NCI-H524 (cell line): ENCODE results near the gene TAX1BP1.

Experiments used
- DNase-seq, 2 experiments: peaks; one replicate each; lab custom pipeline; 2025; lab: John Stamatoyannopoulos, UW

The TAX1BP1 gene

DNA sequence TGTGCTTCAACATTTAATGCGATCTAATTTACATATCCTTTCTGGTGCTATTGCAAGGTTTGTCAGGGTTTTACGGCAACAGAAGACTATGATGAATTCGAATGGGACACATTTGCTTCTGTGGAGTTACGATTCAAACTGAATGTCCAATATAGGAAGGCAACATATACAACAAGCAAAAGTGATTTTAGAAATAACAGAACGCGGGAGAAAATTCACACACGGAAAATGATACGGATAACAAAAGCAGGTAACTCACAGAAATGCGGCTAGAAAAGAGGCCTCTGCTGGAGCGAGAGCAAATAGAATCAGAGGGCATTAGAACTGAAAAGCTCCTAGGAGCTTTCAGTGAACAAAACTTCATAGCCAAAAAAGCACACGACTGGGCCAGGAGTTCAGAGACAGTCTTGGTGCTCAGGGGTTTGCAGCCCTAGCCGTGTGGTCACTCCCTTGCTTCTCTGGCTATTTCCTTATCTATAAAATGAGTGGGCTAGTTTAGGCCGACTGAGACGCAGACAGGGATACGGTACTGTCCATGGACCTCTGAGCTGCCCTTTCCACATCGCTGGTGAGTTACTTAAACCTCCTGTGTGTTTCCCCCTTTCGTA, 557 bp upstream of the TAX1BP1 start:
- DNase-seq: peak; percentile 17 to 57

DNA sequence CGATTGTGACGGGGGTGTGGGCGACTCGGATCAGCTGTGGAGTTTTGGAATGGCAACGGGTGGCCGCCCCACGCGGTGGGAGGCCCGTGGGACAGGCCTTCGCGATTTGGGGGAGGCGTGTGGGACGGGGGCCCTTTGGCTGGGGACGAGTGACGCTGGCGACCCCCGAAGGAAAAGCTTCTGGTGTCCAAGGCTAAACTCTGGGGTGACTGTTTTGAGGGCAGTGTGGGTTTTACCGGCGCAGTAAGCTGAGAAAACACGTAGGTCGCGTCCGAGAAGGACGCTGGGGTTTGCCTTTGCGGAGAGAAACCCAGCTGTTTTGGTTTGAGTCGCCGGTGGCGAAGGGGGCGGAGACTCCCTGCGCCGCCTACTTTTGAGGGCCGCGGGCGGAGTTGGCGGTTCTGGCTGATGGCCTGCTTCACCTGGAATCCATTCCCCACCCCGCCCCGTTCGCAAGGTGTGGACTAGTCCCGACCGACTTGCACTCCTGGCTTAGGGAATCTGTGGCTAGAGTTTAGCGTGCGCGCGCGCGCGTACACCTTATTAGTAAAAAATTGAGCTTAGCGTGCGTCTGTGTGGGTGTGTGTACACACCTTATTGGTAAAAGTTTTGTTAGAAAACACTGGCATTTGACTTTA, 606 bp downstream of the TAX1BP1 start:
- DNase-seq: peak; percentile 60 to 82

- DNase-seq: peak; percentile 86 to 91
Observed at GRCh38 chr7:27742091-27742710, 2.2 kb downstream of the TAX1BP1 start.

DNA sequence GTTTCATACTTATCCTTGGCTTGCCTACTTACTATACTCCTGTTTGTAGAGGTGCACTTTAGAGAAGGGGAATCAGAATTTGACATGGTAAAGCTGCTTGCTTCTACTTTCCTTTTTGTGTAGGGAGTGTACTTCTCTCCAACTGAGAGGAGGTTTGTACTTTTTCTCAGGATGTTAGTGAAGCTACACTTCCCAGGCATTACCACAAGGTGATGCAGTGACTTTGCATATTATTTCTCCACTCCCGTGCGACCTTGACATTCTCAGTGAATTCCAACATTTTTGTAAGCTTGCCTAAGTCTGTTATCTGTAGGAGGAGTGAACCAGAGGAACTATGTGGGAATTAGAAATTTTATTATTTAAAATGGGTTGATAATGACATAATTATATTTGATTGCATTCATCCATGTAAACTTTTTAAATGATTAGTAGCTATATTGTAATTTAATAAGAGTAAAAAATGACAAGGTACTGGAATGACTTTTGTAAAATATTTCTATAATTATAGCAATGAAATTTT, 5.2 kb downstream of the TAX1BP1 start:
- peak; percentile 37 to 73 for DNase-seq

- DNase-seq: no peak
Observed at GRCh38 chr7:27746486-27746885, 6.5 kb downstream of the TAX1BP1 start.

- no peak for DNase-seq
Observed at GRCh38 chr7:27746978-27747377, 7.0 kb downstream of the TAX1BP1 start.

GRCh38 chr7:27747589-27748368, 7.8 kb downstream of the TAX1BP1 start:
- DNase-seq: no peak

- DNase-seq: no peak
Observed at GRCh38 chr7:27750316-27750715, 10.4 kb downstream of the TAX1BP1 start.

DNA sequence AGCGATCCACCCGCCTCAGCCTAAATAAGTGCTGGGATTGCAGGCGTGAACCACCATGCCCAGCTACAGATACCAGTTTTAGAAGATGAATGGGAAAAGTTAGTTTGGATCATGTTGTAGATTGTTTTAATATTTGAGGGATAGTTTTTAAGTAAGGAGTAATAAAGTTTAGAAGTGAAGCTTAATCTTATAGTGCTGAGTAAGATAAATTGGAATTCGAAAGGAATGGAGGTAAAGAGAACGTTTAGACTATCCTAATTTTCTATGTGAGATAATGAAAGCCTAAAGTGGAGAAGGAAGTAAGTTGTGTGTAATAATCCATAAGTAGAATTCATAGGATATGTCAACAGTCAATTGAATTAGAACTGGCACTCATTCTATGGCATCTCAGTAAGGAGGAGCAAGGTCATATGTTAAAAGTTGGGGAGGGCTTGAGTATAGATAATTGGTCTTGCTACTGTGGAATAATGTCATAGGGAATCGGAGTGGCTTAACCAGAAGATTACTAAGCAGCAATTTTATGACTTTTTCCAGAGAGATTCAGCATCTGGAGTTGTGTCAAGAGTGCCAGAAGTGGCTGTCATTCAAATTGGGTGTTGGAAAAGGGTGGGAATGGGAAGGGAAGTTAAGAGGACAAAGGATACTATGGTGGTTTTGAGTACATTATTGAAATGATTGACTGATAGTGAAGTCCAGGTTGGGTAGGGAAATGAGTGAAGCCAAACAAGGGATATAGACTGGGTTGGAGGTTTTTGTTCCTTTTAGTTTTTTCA, 12.1 kb downstream of the TAX1BP1 start:
- DNase-seq: peak; percentile 62 to 89

GRCh38 chr7:27753863-27754262, 13.9 kb downstream of the TAX1BP1 start:
- no peak for DNase-seq

- DNase-seq: no peak
Observed at GRCh38 chr7:27756298-27756697, 16.3 kb downstream of the TAX1BP1 start.

DNA sequence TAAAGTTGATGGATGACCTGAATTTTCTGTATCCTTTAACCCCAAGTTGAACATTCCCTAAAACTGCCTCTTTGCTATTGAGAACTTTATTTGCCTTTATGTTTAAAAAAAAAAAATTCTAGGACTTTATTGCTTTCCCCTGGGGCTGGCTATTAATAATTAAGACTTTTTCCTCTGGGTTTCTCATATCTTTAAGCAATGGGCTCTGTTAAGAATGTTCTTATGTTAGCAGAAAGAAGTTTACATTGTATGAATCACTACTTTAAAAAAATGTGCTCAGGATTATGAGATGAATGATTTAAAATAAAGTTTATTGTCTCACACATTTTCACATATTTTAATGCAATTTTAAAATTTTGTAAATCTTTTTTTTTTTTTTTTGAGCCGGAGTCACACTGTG, 19.5 kb downstream of the TAX1BP1 start:
- DNase-seq: no peak

- no peak for DNase-seq
Observed at GRCh38 chr7:27762062-27762461, 22.1 kb downstream of the TAX1BP1 start.

DNA sequence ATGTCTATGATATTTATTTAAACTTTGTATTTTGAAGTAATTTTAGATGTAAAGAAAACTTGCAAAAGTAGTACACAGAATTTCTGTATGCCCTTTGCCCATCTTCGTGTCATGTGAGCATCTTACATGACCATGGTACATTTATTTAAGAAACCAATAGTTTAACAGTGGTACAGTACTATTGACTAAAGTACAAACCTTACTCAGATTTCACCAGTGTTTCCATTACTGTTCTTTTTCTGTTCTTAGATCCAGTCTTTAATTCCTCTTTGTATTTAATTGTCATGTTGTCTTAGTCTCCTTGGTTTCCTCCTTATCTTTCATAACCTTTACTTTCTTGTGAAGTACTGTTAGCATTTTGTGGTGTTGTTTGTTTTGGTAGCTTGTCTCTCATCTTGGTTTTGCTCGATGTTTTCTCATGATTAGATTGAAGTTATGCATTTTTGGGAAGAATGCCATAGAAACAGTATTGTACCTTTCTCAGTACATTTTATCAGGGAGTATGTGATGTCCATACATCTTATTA, 24.1 kb downstream of the TAX1BP1 start:
- no peak for DNase-seq

DNA sequence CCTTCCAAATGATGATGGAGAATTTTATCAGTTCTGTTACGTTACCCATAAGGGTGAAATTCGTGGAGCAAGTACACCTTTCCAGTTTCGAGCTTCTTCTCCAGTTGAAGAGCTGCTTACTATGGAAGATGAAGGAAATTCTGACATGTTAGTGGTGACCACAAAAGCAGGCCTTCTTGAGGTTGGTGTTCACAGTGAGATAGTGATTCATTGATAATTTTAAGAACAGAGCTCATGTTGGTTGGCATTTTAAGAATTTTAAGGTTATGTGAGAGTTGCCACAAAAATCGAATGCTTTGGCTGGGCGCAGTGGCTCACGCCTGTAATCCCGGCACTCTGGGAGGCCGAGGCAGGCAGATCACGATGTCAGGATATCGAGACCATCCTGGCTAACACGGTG, 25.9 kb downstream of the TAX1BP1 start:
- DNase-seq: no peak

- DNase-seq: no peak
Observed at GRCh38 chr7:27767374-27767773, 27.4 kb downstream of the TAX1BP1 start.

DNA sequence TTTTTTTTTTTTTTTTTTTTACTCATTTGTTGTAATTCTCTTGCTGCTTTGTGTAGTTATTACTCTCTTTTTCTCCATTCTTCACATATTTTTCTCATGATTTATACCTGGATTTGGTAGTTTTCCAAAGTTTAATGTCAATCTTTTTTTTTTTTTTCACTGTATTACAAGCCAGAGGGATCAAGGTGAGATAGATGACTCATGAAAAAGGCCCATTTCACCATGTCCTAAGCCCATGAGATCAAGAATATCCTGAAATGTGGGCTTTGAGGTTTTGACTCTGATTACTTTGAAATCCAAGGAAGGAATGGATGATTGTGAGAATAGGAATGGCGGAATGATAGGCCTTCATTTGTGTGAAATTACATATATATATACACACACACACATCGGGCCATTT, 31.1 kb downstream of the TAX1BP1 start:
- no peak for DNase-seq

GRCh38 chr7:27774717-27775328, 34.9 kb downstream of the TAX1BP1 start:
- peak; percentile 4 to 24 for DNase-seq

- DNase-seq: no peak
Observed at GRCh38 chr7:27775782-27776181, 35.8 kb downstream of the TAX1BP1 start.

DNA sequence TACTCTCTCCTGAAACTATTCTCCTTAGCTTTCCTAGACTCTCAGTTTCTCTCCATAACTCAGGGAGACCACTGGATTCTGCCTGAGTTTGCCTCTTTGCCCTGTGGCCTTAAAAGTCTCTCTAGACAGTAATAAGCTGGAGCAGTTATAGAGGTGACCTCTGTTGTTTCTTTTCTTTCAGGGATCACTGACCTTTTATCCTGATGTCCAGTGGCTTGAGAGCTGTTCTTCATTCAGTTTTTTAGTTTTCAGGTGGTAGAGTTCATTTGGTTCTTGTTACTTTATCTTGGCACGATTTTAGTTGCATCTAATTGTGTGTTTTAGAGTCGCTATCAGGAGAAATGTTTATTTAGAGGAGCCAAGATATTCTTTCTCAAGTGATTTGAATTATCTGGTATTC, 37.7 kb downstream of the TAX1BP1 start:
- DNase-seq: no peak

- no peak for DNase-seq
Observed at GRCh38 chr7:27779873-27780272, 39.9 kb downstream of the TAX1BP1 start.
